ENCODE data around the gene OLIG2. TPM values are rescaled to one million over a fixed set of nuclear protein-coding genes. Genes with fewer than 3 reads are reported as not detected.

Gene OLIG2
- total RNA-seq, 1 donor from 2014 or later: not detected

GRCh38 chr21:33046455-33046854, 20.7 kb downstream of the OLIG2 start:
- no peaks in the 10 kb centered on the region for H3K9me3 ChIP-seq
- H3K4me3 ChIP-seq: no peak overlapping the region
- H3K36me3 ChIP-seq: no peaks in the 10 kb centered on the region
- no peak for DNase-seq (ENCODE audit: extremely low spot score in 2 of 2)
- no peaks in the 10 kb centered on the region for H3K4me1 ChIP-seq
- H3K27ac ChIP-seq: no peak overlapping the region
- intact Hi-C loops (cut with DNase I): no loop called here
- no peaks in the 10 kb centered on the region for H3K27me3 ChIP-seq
- TF ChIP-seq POLR2A (IDR thresholded peaks at IDR 0.05) (no peak), CTCF (IDR thresholded peaks at IDR 0.05) (no peak), POLR2AphosphoS5 (IDR thresholded peaks at IDR 0.05; ENCODE audit: insufficient read depth in 1 of 2, low read depth in 1 of 2) (no peak)

GRCh38 chr21:33047231-33047630, 21.5 kb downstream of the OLIG2 start:
- H3K27ac ChIP-seq: no peak overlapping the region
- H3K27me3 ChIP-seq: no peaks in the 10 kb centered on the region
- no peak for TF ChIP-seq POLR2AphosphoS5 (IDR thresholded peaks at IDR 0.05; ENCODE audit: insufficient read depth in 1 of 2, low read depth in 1 of 2)
- TF ChIP-seq CTCF (IDR thresholded peaks at IDR 0.05): no peak
- TF ChIP-seq POLR2A (IDR thresholded peaks at IDR 0.05): no peak
- DNase-seq (ENCODE audit: extremely low spot score in 2 of 2): no peak
- intact Hi-C loops (cut with DNase I): no loop called here
- no peak overlapping the region for H3K4me3 ChIP-seq
- H3K9me3 ChIP-seq: no peaks in the 10 kb centered on the region
- H3K36me3 ChIP-seq: no peaks in the 10 kb centered on the region
- H3K4me1 ChIP-seq: no peaks in the 10 kb centered on the region

GRCh38 chr21:33051925-33052324, 26.2 kb downstream of the OLIG2 start:
- H3K27me3 ChIP-seq: no peaks in the 10 kb centered on the region
- DNase-seq (ENCODE audit: extremely low spot score in 2 of 2): no peak
- H3K9me3 ChIP-seq: no peaks in the 10 kb centered on the region
- intact Hi-C loops (cut with DNase I): no loop called here
- H3K36me3 ChIP-seq: no peaks in the 10 kb centered on the region
- H3K4me1 ChIP-seq: no peaks in the 10 kb centered on the region
- no peak overlapping the region for H3K27ac ChIP-seq
- TF ChIP-seq CTCF (IDR thresholded peaks at IDR 0.05): no peak
- no peak overlapping the region for H3K4me3 ChIP-seq

DNA sequence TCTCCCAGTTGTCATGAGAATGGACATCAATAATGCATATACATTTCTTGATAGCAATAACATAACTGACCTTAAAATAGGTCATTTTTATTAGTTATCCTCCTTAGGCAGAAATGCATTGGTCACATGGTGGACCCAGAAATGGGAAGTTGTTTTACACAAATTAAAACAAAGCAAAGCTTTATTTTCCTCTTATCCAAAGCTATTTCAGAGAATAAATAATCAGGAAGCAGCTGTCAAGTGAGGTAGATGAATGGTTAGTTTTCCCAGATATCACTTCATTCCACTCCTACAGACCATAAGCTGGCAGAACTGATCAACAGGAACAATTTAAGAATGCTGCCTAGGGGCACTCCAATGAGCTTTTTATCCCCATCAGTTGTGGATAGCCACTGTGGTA, 28.2 kb downstream of the OLIG2 start:
- intact Hi-C loops (cut with DNase I): no loop called here
- Histone ChIP-seq H3K27ac (no peak overlapping the region), H3K27me3 (no peaks in the 10 kb centered on the region), H3K4me1 (no peaks in the 10 kb centered on the region), H3K4me3 (no peak overlapping the region), H3K9me3 (no peaks in the 10 kb centered on the region), H3K36me3 (no peaks in the 10 kb centered on the region)
- no peak for DNase-seq (ENCODE audit: extremely low spot score in 2 of 2)
- TF ChIP-seq CTCF (IDR thresholded peaks at IDR 0.05) (no peak), POLR2AphosphoS5 (IDR thresholded peaks at IDR 0.05; ENCODE audit: insufficient read depth in 1 of 2, low read depth in 1 of 2) (no peak), POLR2A (IDR thresholded peaks at IDR 0.05) (no peak)

- DNase-seq (ENCODE audit: extremely low spot score in 2 of 2): no peak
- Histone ChIP-seq H3K4me3 (no peak overlapping the region), H3K4me1 (no peaks in the 10 kb centered on the region), H3K9me3 (no peaks in the 10 kb centered on the region), H3K27ac (no peak overlapping the region), H3K27me3 (no peaks in the 10 kb centered on the region), H3K36me3 (no peaks in the 10 kb centered on the region)
- TF ChIP-seq CTCF (IDR thresholded peaks at IDR 0.05): no peak
- no peak for TF ChIP-seq POLR2AphosphoS5 (IDR thresholded peaks at IDR 0.05; ENCODE audit: insufficient read depth in 1 of 2, low read depth in 1 of 2)
- no peak for TF ChIP-seq POLR2A (IDR thresholded peaks at IDR 0.05)
- intact Hi-C loops (cut with DNase I): no loop called here
Measured at GRCh38 chr21:33055991-33056390, 30.3 kb downstream of the OLIG2 start.

Measured in vagina (tissue), 2 donors.